HEK293 (cell line): ENCODE results near the gene PLS1.

Experiments used
- ZNF146 ChIP-seq: fragments of 450-650 bp; formaldehyde crosslinking; IDR thresholded peaks from 2 replicates; pipeline ENCODE4 v1.5.1; 2016; ENCODE audit warnings: missing biosample characterization, missing genetic modification characterization
- ZNF211 ChIP-seq: fragments of 450-650 bp; formaldehyde crosslinking; IDR thresholded peaks from 2 replicates; pipeline ENCODE4 v1.5.1; 2016; ENCODE audit warnings: low read depth, missing biosample characterization, missing genetic modification characterization
- ZNF473 ChIP-seq: fragments of 450-650 bp; formaldehyde crosslinking; IDR thresholded peaks from 2 replicates; pipeline ENCODE4 v1.5.1; 2017; ENCODE audit warnings: missing biosample characterization, missing genetic modification characterization
- ZNF561 ChIP-seq: fragments of 450-650 bp; IDR thresholded peaks from 2 replicates; pipeline ENCODE4 v1.5.1; 2018; ENCODE audit warnings: missing biosample characterization, missing genetic modification characterization, borderline replicate concordance
- ZNF600 ChIP-seq: fragments of 450-650 bp; formaldehyde crosslinking; IDR thresholded peaks from 2 replicates; pipeline ENCODE4 v1.5.1; 2016; ENCODE audit warnings: missing biosample characterization, missing genetic modification characterization
- TF ChIP-seq, protein P1 (sequence below): fragments of 450-650 bp; formaldehyde crosslinking; IDR thresholded peaks from 2 replicates; pipeline ENCODE4 v1.5.1; 2016; ENCODE audit warnings: missing biosample characterization, missing genetic modification characterization
- TF ChIP-seq, protein P2 (sequence below): fragments of 450-650 bp; formaldehyde crosslinking; optimal IDR thresholded peaks from 2 replicates; pipeline ENCODE3; 2016; ENCODE audit warnings: missing biosample characterization, mild to moderate bottlenecking, missing genetic modification characterization

DNA sequence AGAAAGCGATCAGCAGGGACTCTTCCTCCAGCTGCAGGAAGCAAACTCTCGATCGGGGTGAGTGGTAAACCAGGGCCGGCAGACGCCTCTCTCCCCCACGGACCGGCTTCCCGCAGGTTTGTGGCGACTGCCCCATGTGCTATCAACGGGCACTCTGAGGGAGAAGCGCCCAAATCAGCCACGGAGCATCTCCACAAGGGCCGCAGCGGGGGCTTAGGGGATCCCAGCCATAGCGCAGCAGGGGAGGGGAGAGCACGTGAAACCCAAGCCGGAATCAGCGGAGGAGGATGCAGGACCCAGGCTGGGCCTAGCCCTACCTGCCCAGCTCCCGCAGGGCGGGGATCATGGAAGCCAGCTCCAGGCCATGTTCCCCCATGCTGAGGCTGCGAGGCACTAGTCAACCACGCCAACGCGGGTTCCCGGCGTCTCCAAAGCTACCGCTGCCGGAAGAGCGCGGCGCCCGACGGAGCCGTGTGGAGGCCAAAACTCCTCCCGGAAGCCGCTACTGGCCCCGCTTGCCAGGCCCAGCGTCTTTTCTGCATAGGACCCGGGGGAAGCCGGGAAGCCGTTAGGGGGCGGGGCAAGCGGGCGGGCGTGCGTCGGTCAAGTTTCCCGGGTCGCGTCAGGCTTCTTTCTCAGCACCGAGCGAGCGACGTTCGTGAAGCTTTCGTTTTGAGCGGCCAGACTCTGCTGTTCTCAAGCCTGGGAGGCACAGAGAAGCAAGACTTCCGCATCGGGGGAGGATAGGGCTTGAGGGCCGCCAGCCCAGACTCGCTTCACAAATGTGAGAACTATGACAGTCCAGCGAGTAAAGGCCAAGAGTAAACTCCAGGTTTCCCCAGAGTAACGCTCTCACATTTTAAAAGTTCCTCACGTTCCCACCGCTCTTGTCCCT, 17.6 kb upstream of the PLS1 start, which contains the start of gene ATR:
- TF ChIP-seq ZNF561 (tag by site-specific recombination) (peak; percentile 91; the same call in 1 of the 2 replicates), ZNF473 (no peak), ZNF146 (peak; percentile 54; the same call in 1 of the 2 replicates), ZNF600 (tag by site-specific recombination) (peak; percentile 50; the same call in 1 of the 2 replicates), ZNF211 (tag by site-specific recombination) (no peak)
- TF ChIP-seq, protein P1, sequence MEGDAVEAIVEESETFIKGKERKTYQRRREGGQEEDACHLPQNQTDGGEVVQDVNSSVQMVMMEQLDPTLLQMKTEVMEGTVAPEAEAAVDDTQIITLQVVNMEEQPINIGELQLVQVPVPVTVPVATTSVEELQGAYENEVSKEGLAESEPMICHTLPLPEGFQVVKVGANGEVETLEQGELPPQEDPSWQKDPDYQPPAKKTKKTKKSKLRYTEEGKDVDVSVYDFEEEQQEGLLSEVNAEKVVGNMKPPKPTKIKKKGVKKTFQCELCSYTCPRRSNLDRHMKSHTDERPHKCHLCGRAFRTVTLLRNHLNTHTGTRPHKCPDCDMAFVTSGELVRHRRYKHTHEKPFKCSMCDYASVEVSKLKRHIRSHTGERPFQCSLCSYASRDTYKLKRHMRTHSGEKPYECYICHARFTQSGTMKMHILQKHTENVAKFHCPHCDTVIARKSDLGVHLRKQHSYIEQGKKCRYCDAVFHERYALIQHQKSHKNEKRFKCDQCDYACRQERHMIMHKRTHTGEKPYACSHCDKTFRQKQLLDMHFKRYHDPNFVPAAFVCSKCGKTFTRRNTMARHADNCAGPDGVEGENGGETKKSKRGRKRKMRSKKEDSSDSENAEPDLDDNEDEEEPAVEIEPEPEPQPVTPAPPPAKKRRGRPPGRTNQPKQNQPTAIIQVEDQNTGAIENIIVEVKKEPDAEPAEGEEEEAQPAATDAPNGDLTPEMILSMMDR (tag by site-specific recombination), result no peak; the same call in 1 of the 2 replicates
- TF ChIP-seq, protein P2, sequence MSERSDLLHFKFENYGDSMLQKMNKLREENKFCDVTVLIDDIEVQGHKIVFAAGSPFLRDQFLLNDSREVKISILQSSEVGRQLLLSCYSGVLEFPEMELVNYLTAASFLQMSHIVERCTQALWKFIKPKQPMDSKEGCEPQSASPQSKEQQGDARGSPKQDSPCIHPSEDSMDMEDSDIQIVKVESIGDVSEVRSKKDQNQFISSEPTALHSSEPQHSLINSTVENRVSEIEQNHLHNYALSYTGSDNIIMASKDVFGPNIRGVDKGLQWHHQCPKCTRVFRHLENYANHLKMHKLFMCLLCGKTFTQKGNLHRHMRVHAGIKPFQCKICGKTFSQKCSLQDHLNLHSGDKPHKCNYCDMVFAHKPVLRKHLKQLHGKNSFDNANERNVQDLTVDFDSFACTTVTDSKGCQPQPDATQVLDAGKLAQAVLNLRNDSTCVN (tag by site-specific recombination), result peak; percentile 89
